Kidney tubule cell (primary cell): ENCODE measurements around the gene SCARF2.
A peak's percentile ranks its signal among the peaks of the same experiment; 100 is the strongest.
"Not testable (repeated sequence)": the region's sequence is repeated elsewhere in the genome, so short reads cannot be mapped to it uniquely, and the experiment has no call there.

Experiments
- DNase-seq: peaks from one replicate; pipeline ENCODE4 v3.0.0-alpha.2; 2018; ENCODE audit warnings: low spot score

SCARF2 gene

DNA sequence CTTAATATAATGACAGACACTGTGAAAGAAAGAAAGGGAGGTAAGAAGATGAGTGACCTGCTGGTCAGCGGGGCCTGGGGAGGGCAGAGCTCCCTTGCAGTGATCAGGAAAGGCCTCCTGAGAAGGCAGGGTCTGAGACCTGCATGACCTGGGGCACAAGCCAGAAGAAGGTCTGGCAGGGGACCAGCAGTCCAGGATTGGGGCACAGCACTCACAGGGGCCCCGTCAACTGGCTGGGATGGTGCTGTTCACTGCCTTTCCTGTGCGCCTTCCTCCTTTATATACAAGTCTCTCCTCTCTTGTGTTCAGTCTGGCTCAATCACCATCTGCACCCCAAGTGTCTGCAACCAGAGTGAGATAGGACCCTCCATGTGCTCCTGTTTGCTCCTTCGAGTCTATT lies 22.2 kb upstream of the SCARF2 start:
- DNase-seq, result no peak

- DNase-seq, result no peak
Observed at GRCh38 chr22:20459152-20459542, 21.5 kb upstream of the SCARF2 start.

GRCh38 chr22:20458530-20459151 lies 21.0 kb upstream of the SCARF2 start:
- DNase-seq, result no peak

GRCh38 chr22:20457506-20458240 lies 20.0 kb upstream of the SCARF2 start:
- no peak for DNase-seq

- no peak for DNase-seq
Observed at GRCh38 chr22:20456722-20457076, 19.1 kb upstream of the SCARF2 start.

DNA sequence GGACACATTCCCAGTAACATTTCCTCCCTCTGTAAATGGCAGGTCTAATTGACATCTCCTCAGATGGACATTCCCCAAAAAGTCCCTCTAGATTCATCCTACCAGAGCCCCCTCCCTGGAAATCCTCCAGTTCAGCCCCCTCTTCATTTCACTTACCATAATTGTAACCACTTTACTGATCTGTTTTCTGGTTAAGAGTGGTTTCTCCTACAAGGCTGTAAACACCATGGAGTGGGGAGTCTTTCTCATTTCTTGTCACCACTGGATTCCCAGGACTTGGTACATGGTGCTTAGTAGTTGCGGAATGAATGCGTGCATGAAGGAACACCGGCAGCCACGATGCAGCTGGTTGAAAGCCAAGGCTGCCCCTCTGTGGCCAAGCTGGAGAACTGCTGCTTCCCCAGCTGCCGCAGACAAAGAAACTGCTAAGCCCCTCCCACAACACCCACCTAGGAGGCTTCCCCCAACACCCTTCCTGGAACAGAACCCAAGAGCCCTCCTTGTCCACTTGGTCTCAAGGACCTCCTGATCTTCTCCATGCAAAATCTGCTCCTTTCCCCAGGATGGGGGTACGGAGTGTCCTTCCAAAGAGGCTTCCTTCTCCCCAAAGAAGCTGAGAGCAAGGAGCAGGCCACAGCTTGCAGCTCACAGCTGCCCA lies 18.6 kb upstream of the SCARF2 start:
- DNase-seq, result peak; percentile 78

DNA sequence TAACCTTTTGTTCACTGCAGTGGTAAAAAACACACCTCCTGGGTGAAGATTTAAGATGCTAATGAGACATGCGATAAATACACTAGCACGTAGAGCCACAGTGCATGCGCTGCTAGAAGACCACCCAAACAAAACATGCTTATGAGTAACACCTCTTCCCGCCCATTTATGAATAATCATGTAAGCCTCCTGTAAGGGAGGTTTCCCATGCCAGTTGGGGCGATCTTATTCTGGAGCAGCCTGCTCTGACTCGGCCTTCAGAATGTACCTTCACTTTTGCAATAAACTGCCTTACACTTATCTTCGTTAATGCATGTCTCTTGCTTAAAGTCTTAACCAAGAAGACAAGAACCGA lies 18.1 kb upstream of the SCARF2 start:
- no peak for DNase-seq

- DNase-seq, result no peak
Observed at GRCh38 chr22:20453222-20453621, 15.6 kb upstream of the SCARF2 start.

- DNase-seq, result no peak
Observed at GRCh38 chr22:20451920-20452319, 14.3 kb upstream of the SCARF2 start.

- DNase-seq, result not testable (repeated sequence)
Observed at GRCh38 chr22:20451129-20451778, 13.6 kb upstream of the SCARF2 start.

DNA sequence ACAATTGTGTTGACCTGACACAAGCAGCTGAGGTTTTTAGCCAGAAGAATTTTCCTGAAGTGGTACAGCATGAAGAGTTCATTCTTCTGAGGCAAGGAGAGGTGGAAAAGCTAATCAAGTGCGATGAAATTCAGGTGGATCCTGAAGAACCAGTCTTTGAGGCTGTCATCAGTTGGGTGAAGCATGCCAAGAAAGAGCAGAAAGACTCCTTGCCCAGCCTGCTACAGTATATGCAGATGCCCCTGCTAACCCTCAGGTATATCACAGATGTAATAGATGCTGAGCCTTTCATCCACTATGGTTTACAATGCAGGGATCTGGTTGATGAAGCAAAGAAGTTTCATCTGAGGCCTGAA lies 12.9 kb upstream of the SCARF2 start:
- DNase-seq, result no peak

GRCh38 chr22:20449819-20450550 lies 12.4 kb upstream of the SCARF2 start:
- no peak for DNase-seq

DNA sequence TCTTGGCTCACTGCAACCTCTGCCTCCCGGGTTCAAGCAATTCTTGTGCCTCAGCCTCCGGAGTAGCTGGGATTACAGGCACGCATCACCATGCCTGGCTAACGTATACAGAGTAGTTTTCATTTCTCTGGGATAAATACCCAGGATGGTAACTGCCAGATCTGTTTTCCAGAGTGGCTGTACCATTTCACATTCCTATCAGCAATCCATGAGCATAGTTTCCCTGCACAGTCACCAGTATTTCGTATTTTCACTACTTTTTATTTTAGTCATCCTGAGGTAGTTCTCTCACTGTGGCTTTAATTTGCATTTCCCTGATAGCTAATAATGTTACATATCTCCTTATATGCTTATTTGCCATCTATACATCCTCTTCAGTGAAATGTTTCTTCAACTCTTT lies 11.0 kb upstream of the SCARF2 start:
- no peak for DNase-seq

DNA sequence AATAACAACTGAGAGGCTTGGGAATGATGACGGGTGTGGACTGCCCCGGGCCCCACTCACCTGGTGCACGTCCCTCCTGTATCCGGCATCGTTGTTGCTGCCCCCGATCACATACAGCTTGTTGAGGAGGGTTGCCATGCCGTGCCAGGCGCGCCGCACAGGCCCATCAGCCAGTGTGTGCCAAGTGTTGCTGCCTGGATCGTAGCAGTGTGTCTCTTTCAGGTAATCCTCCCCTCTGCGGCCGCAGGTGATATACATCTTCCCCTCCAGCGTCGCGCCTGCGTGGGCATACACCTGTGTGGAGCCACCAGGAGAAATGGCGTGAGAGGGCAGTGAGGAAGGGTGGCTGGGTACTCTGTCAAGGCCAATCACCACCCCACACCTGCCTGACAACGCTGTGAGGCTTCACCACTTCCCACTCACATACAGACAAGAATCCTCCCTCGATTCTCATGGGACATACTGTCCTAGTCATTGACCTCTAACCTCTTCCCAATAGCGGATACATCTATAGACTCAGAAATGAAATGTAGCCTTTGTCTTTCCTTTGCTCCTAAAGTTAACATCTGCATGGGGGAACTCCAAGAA lies 8.9 kb upstream of the SCARF2 start:
- no peak for DNase-seq

DNA sequence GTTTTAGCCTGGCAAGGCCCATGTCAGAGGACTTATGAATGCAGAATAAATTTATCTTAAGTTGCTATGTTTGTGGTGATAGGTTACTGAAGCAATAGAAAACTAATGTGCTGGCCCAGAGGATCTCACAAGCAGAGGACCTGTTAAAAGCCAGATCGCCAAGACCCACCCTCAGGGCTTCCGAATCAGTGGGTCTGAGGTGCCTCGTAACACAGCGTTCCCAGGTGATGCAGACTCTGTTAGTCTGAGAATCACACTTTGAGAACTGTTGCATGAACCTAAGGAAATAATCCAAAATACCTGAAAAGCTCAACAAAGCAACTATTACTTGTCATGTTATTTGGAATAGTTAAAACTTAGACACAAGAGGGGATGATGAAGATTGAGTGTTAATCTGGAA lies 6.7 kb upstream of the SCARF2 start:
- DNase-seq, result no peak

DNA sequence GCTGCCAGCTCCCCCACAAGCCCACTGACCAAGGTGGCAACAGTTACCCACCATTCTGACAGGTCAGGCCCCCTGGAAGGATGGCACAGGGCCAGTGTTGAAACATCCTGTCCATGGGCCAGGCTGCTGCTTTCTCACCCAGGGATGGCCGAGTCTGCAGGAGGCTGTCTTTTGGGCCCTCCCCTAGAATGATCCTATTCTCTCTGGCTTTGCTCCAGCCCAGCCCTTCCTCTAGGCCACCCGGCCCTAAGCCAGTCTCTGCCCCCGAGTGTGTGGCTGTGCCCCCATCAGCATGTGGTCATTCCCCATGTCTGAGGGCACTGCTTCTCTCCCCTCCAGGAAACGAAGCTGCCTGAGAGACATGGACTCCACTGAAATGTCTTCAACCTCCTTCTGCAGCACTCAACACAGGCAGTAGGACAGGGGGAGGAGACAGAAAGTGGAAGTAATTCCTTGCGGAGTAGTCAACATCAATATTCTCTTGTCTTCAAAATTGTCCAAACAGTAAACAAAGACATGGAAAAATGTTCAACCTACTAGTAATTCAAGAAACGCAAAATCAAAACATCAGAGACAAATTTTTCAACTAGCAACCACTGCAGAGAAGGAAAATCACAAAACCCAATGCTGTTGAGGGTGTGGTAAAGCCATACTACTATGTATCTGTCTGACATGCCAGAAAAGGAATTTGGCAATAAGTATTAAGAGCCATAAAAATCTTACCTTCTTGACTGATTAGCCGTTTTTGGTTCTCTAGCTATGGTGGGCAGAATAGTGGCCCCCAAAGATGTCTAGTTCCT lies 5.1 kb upstream of the SCARF2 start:
- DNase-seq, result no peak

DNA sequence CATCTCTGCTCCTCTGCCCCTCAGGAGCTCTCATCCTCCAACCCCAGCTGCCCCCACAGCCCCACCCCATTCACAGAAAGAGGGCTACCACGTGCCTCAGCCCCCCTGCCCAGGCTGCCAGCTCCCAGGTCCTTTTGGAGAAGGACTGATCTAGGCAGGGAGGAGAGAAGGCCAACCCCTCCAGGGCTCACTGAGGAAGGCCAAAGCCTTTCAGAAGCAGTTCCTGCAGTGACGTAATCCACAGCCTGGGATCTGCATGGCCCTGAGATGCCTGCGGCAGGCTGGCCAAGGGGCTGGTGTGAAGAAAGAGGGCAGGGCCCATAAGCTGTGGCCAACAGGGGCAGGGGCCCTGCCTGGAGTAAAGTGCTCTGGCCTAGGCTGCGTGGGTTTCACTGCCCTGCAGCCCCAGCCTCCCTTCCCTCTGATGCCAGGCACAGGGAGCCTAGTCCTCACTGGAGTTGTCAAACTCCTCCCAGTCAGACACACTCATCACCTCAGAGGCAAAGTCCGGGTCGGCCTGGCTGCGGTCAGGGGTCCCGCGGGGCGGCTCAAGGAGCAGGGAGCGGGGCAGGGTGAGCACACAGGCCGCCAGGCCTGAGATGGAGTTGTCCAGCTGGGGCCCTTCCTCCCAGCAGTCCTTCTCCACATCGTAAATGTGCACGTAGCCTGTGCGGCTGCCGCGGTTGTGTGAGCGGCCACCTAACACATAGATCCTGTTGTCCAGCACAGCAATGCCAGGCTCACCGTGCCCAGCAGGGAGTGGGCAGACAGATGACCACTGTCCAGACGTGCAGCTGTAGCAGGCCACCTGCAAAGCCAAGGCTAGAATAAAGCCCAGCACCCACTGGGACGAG lies 4.2 kb upstream of the SCARF2 start:
- no peak for DNase-seq

GRCh38 chr22:20440637-20441591 lies 3.3 kb upstream of the SCARF2 start:
- no peak for DNase-seq

DNA sequence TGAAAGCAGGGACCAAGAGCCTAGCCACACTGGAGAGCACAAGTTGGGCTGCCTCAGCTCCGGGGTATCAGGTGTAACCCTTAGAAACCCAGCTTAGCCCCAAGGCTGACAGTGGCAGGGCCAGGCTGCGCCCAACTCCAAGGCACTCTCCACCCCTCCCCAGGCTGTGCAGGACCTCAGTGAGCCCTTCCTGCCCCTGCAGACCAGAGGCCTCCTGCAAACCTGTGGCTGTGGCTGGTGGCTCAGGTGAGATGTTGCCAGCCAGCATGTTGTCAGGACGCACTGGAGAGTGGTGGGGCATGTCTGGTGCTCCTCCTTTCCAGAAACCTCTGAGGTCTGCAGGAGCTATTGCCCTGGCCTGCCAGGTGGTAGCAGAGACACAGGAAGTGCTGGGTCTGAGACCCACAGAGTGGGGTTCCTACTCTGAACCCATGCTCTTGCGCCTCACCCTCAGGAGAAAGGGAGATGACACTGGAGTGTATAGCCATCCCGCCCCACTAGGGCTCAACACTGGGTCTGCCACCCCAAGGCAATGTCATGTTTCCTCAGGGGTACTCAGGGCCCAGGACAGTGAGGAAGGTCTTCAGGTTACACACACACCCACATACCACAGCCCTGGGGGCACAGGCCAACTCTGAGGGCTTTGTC lies 2.4 kb upstream of the SCARF2 start:
- DNase-seq, result no peak
